Mesenchymal stem cell (in vitro differentiated cells and primary cell): Measurements from ENCODE around the gene ST7.

Experiments
- DNase-seq: peaks from one replicate; pipeline ENCODE4 v3.0.0-alpha.2; 2013
- H2AFZ ChIP-seq: one replicate; pipeline ENCODE4 v1.6.1; 2013; ENCODE audit warnings: low read depth, mild to moderate bottlenecking, control low read depth, inconsistent platforms, low read length, moderate library complexity
- H2AK5ac ChIP-seq: 2 replicates; pipeline ENCODE4 v1.6.1; 2013; ENCODE audit warnings: low read length, moderate library complexity, mild to moderate bottlenecking, inconsistent platforms; ENCODE audit not compliant: severe bottlenecking
- H2BK120ac ChIP-seq: one replicate; pipeline ENCODE4 v1.6.1; 2013; ENCODE audit warnings: low read depth, mild to moderate bottlenecking, inconsistent platforms, low read length, moderate library complexity
- H2BK12ac ChIP-seq, 2 experiments: one replicate each; pipeline ENCODE4 v1.6.1; 2013; ENCODE audit warnings: inconsistent platforms in 2 of 2, low read length in 2 of 2, mild to moderate bottlenecking in 2 of 2, moderate library complexity in 2 of 2, control low read depth in 1 of 2
- H2BK15ac ChIP-seq: one replicate; pipeline ENCODE4 v1.6.1; 2013; ENCODE audit warnings: mild to moderate bottlenecking, low read depth, inconsistent platforms; ENCODE audit not compliant: poor library complexity, severe bottlenecking
- H2BK5ac ChIP-seq: 2 replicates; pipeline ENCODE4 v1.6.1; 2013; ENCODE audit warnings: low read depth, mild to moderate bottlenecking, low read length, control low read depth, inconsistent platforms; ENCODE audit not compliant: poor library complexity, severe bottlenecking
- H3K14ac ChIP-seq, 2 experiments: one replicate each; pipeline ENCODE4 v1.6.1; 2013; ENCODE audit warnings: inconsistent platforms in 2 of 2, low read length in 2 of 2, control low read depth in 1 of 2, mild to moderate bottlenecking in 1 of 2, moderate library complexity in 1 of 2
- H3K18ac ChIP-seq, 2 experiments: one replicate each; pipeline ENCODE4 v1.6.1; 2013; ENCODE audit warnings: inconsistent platforms in 2 of 2, low read length in 2 of 2, control low read depth in 1 of 2, low read depth in 1 of 2, mild to moderate bottlenecking in 1 of 2
- H3K23ac ChIP-seq, 2 experiments: one replicate each; pipeline ENCODE4 v1.6.1; 2013; ENCODE audit warnings: inconsistent platforms in 2 of 2, low read length in 2 of 2, mild to moderate bottlenecking in 2 of 2, moderate library complexity in 2 of 2, control low read depth in 1 of 2
- H3K27ac ChIP-seq: 2 replicates; pipeline ENCODE4 v1.5.1; 2013; ENCODE audit warnings: mild to moderate bottlenecking, moderate library complexity, low read length, control low read depth, inconsistent platforms; ENCODE audit not compliant: poor library complexity, severe bottlenecking
- H3K27me3 ChIP-seq, 2 experiments: 2 replicates each; pipeline versions ENCODE4 v1.6.1 to v1.7.0; 2013; ENCODE audit warnings: low read length in 2 of 2, mild to moderate bottlenecking in 2 of 2, moderate library complexity in 2 of 2, control low read depth in 1 of 2, inconsistent platforms in 1 of 2; ENCODE audit not compliant: control insufficient read depth in 1 of 2, insufficient read depth in 1 of 2
- H3K36me3 ChIP-seq, 2 experiments: 2 replicates each; pipeline versions ENCODE4 v1.6.1 to v1.7.0; 2013; ENCODE audit warnings: low read length in 2 of 2, control low read depth in 1 of 2, inconsistent platforms in 1 of 2, low read depth in 1 of 2, mild to moderate bottlenecking in 1 of 2; ENCODE audit not compliant: insufficient read depth in 2 of 2, control insufficient read depth in 1 of 2
- H3K4ac ChIP-seq, 2 experiments: one replicate each; pipeline ENCODE4 v1.6.1; 2013; ENCODE audit warnings: inconsistent platforms in 2 of 2, low read length in 2 of 2, mild to moderate bottlenecking in 2 of 2, moderate library complexity in 2 of 2, control low read depth in 1 of 2, low read depth in 1 of 2
- H3K4me1 ChIP-seq: 2 replicates; pipeline ENCODE4 v1.6.1; 2013; ENCODE audit warnings: low read depth, low read length, control low read depth; ENCODE audit not compliant: control insufficient read depth, insufficient read depth
- H3K4me2 ChIP-seq: 2 replicates; pipeline ENCODE4 v1.6.1; 2013; ENCODE audit warnings: low read length, mild to moderate bottlenecking, inconsistent platforms; ENCODE audit not compliant: poor library complexity, severe bottlenecking
- H3K4me3 ChIP-seq, 2 experiments: 2 replicates each; pipeline versions ENCODE4 v1.5.1 to v1.7.0; 2013; ENCODE audit warnings: low read length in 2 of 2, mild to moderate bottlenecking in 2 of 2, control low read depth in 1 of 2, low read depth in 1 of 2; ENCODE audit not compliant: insufficient read depth in 1 of 2
- H3K79me1 ChIP-seq: replicated peaks from 2 replicates; pipeline ENCODE4 v1.6.1; 2013; ENCODE audit warnings: mild to moderate bottlenecking, control low read depth, low read length, inconsistent platforms; ENCODE audit not compliant: poor library complexity, severe bottlenecking
- H3K9ac ChIP-seq: 2 replicates; pipeline ENCODE4 v1.7.0; 2013; ENCODE audit warnings: mild to moderate bottlenecking, low read length, moderate library complexity
- H3K9me3 ChIP-seq: 2 replicates; pipeline ENCODE4 v1.7.0; 2013; ENCODE audit warnings: mild to moderate bottlenecking, low read length; ENCODE audit not compliant: control insufficient read depth
- H4K8ac ChIP-seq: one replicate; pipeline ENCODE4 v1.6.1; 2013; ENCODE audit warnings: inconsistent platforms, mild to moderate bottlenecking, low read length, moderate library complexity
- H4K91ac ChIP-seq: one replicate; pipeline ENCODE4 v1.6.1; 2013; ENCODE audit warnings: mild to moderate bottlenecking, low read length, inconsistent platforms
- WGBS: methylation state at CpG from one replicate; pipeline ENCODE4 v1.1.7; 2013; ENCODE audit warnings: mixed read lengths; 5-methylcytosine and 5-hydroxymethylcytosine counted together

ST7 gene

GRCh38 chr7:116994611-116995010, 41.3 kb downstream of the ST7 start:
- WGBS = 100% methylated on average over 5 of the region's 6 CpGs
- Histone ChIP-seq H3K9me3 (no peaks in the 10 kb centered on the region), H2BK15ac (no peak overlapping the region), H3K27me3 (no peaks in the 10 kb centered on the region), H3K27ac (no peak overlapping the region), H3K36me3 (peaks cover 0 to 9% of the 10 kb centered on the region in 2 experiments), H3K14ac (no peak overlapping the region), H4K91ac (no peak overlapping the region), H3K4me3 (no peak overlapping the region), H3K18ac (no peak overlapping the region), H4K8ac (no peak overlapping the region), H3K4me2 (no peak overlapping the region), H3K4ac (no peak overlapping the region), H3K4me1 (peaks cover 3% of the 10 kb centered on the region), H3K23ac (no peak overlapping the region), H2BK5ac (no peak overlapping the region), H3K9ac (no peak overlapping the region), H2AFZ (no peak overlapping the region), H2BK120ac (no peak overlapping the region), H2BK12ac (no peak overlapping the region), H3K79me1 (peaks cover 24% of the 10 kb centered on the region), H2AK5ac (no peak overlapping the region)
- DNase-seq = no peak

- H3K4me2 ChIP-seq = no peak overlapping the region
- DNase-seq = no peak
- no peak overlapping the region for H3K4me3 ChIP-seq
- no peak overlapping the region for H3K4ac ChIP-seq
- no peak overlapping the region for H3K9ac ChIP-seq
- no peak overlapping the region for H3K23ac ChIP-seq
- no peak overlapping the region for H4K91ac ChIP-seq
- no peak overlapping the region for H3K14ac ChIP-seq
- no peak overlapping the region for H2BK5ac ChIP-seq
- no peak overlapping the region for H2BK15ac ChIP-seq
- peaks cover 0 to 6% of the 10 kb centered on the region in 2 experiments for H3K36me3 ChIP-seq
- no peaks in the 10 kb centered on the region for H3K4me1 ChIP-seq
- no peaks in the 10 kb centered on the region for H3K27me3 ChIP-seq
- no peak overlapping the region for H3K18ac ChIP-seq
- H2BK12ac ChIP-seq = no peak overlapping the region
- H3K79me1 ChIP-seq = peaks cover 22% of the 10 kb centered on the region
- H3K27ac ChIP-seq = no peak overlapping the region
- no peak overlapping the region for H2AFZ ChIP-seq
- WGBS = over 99% methylated on average over 22 of the region's 27 CpGs
- H3K9me3 ChIP-seq = no peaks in the 10 kb centered on the region
- no peak overlapping the region for H4K8ac ChIP-seq
- H2AK5ac ChIP-seq = no peak overlapping the region
- H2BK120ac ChIP-seq = no peak overlapping the region
Measured at GRCh38 chr7:116997972-116998371, 44.7 kb downstream of the ST7 start.

DNA sequence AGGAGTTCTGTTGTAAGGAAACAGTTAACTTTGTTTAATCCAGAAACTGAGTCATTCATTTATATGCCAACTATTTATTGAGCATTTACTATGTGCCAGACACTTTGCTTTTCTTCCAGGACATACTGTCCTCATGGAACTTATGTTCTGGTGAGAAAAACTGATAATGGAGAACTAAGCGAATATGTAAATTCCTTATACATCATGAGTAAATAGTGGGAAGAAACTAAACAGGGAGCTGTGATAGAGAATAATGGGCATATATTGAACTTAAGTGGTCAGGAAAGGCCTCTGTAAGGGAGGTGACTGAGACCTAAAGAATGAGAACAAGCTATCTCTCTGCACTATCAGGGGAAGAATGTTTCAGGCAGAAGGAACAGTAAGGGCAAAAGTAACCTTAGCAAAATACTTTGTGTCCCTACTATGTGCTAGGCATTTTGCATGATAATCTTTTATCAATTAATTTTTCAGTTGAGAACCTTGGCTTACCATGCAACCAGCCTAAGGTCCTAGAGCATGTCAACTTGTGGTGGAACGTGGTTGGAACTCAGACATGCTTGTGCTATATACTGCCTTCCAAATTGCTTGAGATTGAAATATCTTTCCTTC, 45.4 kb downstream of the ST7 start:
- peak; percentile 31 for DNase-seq
- Histone ChIP-seq H3K27ac (no peak overlapping the region), H3K79me1 (peaks cover 22% of the 10 kb centered on the region), H3K23ac (no peak overlapping the region), H3K36me3 (peaks cover 0 to 6% of the 10 kb centered on the region in 2 experiments), H3K4ac (no peak overlapping the region), H4K8ac (no peak overlapping the region), H2BK120ac (no peak overlapping the region), H2AFZ (no peak overlapping the region), H2AK5ac (no peak overlapping the region), H3K9me3 (no peaks in the 10 kb centered on the region), H3K9ac (no peak overlapping the region), H3K4me2 (no peak overlapping the region), H2BK15ac (no peak overlapping the region), H3K18ac (no peak overlapping the region), H3K4me1 (no peaks in the 10 kb centered on the region), H2BK12ac (no peak overlapping the region), H4K91ac (no peak overlapping the region), H2BK5ac (no peak overlapping the region), H3K4me3 (no peak overlapping the region), H3K27me3 (no peaks in the 10 kb centered on the region), H3K14ac (no peak overlapping the region)
- WGBS = 89% methylated on average over 2 of the region's 2 CpGs

GRCh38 chr7:116999311-116999710, 46.0 kb downstream of the ST7 start:
- H3K79me1 ChIP-seq = peaks cover 25% of the 10 kb centered on the region

More at GRCh38 chr7:116999311-116999710, 46.0 kb downstream of the ST7 start:
- Histone ChIP-seq H2BK120ac (no peak overlapping the region), H2BK5ac (no peak overlapping the region), H3K4me1 (no peaks in the 10 kb centered on the region), H4K8ac (no peak overlapping the region), H2BK15ac (no peak overlapping the region), H3K4me2 (no peak overlapping the region), H2AFZ (no peak overlapping the region), H3K18ac (no peak overlapping the region), H4K91ac (no peak overlapping the region), H3K27ac (no peak overlapping the region), H3K14ac (no peak overlapping the region), H2BK12ac (no peak overlapping the region), H3K4ac (no peak overlapping the region), H3K27me3 (no peaks in the 10 kb centered on the region), H2AK5ac (no peak overlapping the region), H3K9me3 (no peaks in the 10 kb centered on the region), H3K36me3 (peaks cover 0 to 6% of the 10 kb centered on the region in 2 experiments), H3K9ac (no peak overlapping the region), H3K23ac (no peak overlapping the region), H3K4me3 (no peak overlapping the region)
- 58% methylated on average over 1 of the region's 1 CpG for WGBS
- peak; percentile 44 for DNase-seq
